ENCODE data around the gene DCLRE1C.

DNA sequence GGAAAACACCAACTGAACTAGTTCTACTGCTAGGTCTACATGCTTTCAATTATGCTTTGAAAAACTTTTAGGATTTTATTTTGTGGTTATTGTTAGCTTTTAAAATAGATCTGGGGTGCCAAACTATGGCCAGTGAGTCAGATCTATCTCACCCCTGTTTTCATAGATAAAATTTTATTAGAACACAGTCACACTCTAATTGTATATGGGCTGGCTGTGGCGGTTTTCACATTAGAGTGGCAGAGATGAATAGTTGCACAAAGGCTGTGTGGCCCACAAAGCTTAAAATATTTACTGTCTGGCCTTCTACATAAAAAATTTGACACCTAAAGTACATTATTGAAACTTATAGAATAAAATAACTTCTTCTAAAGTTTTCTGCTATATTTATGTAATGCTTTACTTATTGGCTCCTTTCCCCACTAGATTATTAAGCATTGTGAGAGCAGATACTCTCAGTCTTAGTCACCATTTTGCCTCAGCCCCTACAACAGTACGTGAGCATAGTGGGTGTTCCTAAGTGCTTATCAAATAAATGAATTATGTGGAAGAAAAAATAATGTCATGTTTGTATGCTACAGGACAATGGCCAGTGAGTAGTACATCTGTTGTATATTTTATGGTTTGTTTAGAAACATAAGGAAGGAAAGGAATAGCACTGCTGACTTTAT lies 80.7 kb downstream of the DCLRE1C start:
- TF ChIP-seq EZH2 (IDR thresholded peaks at IDR 0.05) (no peak), POLR2AphosphoS5 (IDR thresholded peaks at IDR 0.05; ENCODE audit: borderline replicate concordance, low read depth, low read length) (no peak)

Data from SK-N-MC (cell line).